HG02981 (cell line): Measurements from ENCODE around the gene AKNA.
A peak's percentile ranks its signal among the peaks of the same experiment; 100 is the strongest.

ENCODE experiments used
- ATAC-seq: cut with Tn5 transposase; IDR thresholded peaks from one replicate; pipeline ENCODE4 v1.9.1; 2021; ENCODE audit warnings: mild to moderate bottlenecking, moderate library complexity; ENCODE audit not compliant: unreplicated experiment

AKNA gene

GRCh38 chr9:114387680-114388356 is at the start of gene AKNA:
AKNA (minus strand) TSS chr9:114387982; CDS start chr9:114381333, 6,649 bp downstream.
- peak; percentile 22 for ATAC-seq

DNA sequence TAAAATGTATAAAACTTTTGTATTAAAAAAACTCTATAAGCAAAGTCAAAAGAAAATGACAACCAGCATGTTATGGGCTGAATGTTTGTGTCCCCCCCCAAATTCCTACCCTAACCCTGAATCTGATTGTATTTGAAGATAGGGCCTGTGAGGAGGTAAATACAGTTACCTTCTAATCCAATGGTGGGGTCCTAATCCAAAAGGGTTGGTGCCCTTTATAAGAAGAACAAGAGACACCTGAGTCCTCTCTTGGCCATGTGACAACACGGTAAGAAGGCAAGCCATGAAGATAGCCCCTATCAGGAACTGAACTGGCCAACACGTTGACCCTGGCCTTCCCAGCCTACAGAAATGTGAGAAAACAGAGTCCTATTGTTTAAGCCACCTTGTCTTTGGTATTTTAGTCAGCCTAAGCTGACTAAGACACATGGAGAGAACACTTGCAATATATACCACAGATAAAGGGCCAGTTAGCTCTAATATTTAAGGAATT is 49.7 kb upstream of the AKNA start:
- ATAC-seq = no peak

DNA sequence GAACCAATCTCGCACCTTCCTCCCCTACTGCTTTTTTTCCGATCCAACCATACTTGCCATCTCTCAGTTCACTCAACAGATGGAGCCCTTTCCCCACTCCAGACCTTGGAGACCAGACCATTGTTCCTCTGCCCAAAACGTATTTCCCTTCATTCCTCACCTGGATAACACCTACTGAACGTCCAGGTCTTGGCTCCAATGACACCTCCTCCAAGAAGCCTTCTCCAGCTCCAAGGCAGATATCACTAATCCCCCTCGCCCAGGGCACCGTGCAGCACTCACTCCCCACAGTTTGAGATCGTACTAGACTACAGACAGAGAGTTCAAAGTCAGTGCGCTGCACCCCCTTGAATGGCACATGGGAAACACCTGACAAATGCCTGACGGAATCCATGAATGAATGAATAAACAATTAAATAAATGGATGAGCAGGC is 47.1 kb upstream of the AKNA start:
- ATAC-seq = no peak

DNA sequence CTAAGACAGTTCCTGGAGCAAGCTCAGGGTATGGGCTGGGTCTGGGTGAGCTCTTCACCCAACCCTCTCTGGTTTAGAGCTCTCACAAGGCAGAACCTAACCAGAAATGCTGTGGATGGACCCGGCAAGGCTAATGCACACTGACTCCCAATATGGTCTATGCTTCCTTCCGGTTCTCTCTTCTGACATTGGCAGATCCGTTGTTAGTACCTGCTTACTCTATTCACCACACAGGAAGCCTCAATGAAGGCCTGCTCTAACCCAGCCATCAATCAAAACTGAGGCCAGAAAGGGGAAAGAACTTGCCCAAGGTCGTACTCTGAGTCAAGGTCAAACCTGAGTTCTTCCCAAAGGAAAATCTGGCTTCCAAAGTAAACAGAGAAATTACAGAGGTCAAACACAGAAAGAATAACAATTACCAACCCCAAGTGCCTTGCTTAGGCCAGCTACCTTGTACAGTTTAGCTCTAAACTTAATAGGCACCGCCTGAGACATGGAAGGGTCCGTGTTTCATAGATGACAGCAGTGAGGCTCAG is 46.0 kb upstream of the AKNA start:
- ATAC-seq = no peak

GRCh38 chr9:114433086-114433485 is 45.3 kb upstream of the AKNA start:
- ATAC-seq = no peak

DNA sequence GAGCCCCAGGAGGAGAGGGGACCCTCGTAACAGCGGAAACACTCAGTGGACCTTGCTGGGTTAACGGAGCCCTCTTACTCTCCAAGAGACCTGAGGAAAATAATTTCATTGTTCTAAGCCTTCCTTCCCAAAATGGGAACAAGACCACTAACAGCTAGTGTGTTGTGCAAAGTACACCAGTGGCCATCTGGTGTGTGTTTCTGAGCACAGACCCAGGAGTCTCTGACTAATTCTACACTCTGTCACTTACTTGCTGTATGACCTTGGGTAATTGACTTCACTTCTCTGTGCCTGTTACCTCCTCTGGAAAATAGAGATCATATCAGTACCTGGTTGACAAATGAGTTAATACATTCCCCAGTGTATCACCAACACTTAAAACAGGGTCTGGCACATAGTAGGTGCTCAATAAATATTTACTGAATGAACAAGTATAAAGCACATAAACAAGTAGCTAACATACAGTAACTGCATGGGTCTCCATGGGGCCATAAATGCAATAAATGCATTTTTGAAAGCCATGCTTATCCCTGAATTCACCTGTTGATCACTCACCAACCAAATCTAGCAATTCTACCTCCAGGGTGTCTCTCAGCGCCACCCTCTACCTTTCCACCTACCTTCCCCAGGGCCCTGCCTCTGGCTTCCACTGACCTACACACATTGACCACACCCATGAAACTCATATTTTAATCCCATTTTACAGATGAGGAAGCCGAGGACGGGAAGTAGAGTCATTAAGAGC is 44.7 kb upstream of the AKNA start:
- no peak for ATAC-seq

DNA sequence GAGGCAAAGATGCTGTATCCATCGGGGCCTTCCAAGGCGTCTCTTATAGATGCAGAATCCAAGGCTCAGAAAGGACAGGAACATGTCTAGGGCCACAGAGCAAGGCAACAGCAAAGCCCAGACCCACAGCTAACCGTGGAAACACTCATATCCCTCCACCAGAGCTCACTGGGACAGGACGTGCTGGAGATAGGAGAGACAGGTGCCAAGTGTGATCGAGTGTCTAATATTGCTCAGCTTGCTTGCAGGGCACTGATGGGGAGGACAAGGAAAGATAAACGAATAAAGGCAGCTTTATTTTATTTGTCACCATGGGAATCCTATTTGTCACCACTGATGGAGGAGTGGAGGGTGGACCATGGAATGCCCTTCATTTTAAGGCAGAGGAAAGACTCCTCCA is 44.0 kb upstream of the AKNA start:
- ATAC-seq = no peak

- ATAC-seq = no peak
Measured at GRCh38 chr9:114431003-114431402, 43.2 kb upstream of the AKNA start.

DNA sequence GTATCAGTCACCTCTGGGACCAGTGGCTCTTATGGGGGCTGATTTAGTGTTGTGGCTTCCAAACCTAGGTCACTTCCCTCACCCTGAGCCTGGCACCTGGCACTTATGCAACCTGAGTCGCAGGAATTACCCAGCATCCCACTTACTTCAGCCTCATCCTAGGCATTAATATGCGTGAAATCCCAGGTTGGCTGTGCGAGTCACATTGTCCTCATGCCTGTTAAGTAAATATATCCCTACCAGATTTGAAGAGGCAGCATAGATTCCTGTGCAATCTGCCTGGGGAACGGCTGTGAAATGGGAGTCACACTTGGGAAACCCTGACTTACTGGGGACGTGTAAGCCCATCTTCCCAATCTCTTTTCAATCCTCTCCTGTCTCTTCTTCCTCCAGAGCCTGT is 42.7 kb upstream of the AKNA start:
- no peak for ATAC-seq

DNA sequence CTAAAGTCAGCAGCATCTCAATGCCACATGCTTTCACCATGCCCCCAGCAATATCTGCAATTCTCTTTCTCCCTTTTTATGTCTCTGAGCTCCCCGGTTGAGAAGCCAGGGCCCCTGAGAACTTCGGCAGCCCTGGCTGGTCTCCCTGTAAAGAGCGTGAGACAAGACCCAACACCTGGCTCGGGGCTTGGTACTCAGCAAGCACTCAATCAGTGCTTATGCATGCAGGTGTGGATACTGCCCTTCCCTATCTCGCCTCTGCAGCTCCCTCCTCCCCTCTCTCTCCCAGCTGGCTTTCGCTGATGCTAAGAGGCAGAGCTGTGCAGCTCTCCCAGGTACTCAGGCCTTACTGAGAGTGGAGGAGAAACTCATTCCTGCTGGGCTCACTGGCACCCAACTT is 41.7 kb upstream of the AKNA start:
- no peak for ATAC-seq

DNA sequence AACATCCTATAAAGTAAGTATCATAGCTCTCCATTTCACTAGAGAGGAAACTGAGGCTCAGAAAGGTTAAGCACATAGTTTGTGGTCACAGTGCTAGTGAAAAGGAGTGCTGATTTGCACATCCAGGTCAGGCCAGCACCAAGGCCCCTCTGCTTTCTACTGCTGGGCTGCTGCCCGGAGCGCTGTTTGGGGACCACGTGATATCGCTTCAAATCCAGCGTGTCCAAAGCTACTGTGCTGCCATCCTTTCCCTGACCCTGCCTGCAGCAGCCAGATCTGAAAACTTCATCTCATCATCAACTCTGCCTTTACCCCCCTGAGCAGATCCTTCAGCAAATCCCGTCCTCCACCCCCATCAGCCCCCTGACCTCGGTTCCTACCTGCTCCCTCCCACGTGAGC is 40.7 kb upstream of the AKNA start:
- ATAC-seq = no peak

DNA sequence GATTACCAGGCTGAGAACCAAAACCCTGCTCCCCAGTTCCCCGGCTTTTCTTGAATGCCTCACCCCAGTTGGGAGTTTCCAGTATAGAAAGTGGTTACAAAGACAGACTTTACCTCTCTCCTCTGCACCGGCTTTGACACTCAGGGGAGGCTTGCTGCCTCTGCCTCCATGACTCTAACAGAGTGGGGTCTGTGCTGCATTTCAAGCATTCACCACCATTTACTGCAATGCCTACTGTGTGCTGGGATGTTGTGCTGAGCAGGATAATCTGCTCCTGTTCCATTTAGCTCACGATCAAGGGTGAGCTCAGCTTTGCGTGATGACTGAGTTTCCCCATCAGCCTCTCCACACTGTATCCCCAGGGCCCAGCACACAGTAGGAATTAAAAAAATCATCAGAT is 39.9 kb upstream of the AKNA start:
- ATAC-seq = no peak

DNA sequence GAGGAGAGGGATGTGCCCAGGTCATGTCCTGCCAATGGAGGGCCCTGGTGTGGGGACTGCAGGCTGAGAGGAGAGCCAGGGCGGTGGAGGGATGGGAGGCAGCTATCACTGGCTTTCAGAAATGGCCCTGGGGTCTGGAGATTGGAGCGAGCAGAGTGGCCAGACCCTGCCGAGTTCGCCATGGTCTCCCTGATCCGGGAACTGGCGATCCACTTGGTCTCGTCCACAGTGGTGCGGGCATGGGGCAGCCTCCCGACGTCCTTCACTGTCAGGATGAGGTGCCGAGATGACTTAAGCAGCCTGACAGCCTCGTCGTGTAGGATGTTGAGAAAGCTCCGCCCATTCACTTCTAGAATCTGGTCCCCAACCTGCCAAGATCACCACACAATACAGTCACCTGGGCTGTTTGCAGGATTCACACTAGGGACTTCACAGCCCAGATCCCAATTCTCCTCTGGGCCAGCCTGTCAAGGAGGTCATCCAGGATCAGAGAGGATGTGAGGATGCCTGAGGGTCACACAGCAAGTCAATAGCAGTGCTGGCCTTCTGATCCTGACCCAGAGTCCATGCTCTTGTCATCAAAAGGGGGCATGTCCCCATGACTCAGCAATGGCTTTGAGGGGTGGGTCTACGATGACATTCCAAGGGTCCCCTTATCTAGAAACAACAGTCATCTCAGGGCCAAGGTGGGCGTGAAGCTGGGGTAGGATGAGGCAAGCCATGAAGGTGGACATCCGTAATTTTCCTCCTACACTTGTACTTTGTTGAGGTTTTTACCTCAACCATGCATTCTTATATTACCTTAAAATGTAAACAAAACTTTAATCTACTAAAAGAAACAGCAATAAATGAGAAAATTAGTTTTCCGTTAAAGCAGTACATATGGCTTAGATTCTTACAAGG is 38.5 kb upstream of the AKNA start:
- no peak for ATAC-seq

DNA sequence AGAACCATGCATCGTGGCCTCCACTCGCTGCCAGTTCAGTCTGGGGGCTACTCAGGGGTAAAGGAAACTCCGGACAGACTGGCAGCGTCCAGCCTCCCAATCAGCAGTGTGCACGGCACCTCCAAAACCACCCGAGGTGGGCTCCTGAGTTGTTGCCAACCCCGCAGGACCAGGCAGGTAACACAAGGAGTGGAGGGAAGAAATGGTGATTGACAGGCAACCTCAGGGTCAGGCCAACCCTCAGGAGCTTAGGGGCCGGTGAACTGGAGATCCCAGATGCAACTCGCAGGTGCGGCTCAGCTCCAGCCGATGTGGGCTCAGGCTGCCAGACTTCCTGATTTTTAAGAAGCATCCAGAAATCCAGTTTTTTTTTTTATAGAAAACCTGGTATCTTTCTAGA is 37.3 kb upstream of the AKNA start:
- no peak for ATAC-seq

DNA sequence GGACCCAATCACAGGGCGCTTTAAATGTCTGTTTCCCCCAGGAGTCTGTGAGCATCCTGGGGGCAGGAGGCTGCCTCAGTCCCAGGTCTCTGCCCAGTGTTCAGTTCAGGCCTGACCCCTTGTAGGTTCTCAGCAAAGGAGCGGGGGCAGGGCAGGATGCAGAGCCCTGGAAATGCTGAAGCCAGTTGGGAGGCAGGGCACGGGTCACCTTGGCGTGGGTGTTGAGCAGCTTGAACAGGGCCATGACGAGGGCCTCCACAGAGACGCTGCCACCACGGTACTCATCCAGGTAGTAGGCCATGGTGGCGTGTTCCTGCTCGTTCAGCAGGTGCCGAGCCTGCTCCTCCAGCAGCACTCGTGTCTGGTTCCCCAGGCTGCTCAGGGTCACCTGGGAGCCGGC is 36.3 kb upstream of the AKNA start:
- ATAC-seq = no peak

- ATAC-seq = no peak
Measured at GRCh38 chr9:114423181-114423580, 35.4 kb upstream of the AKNA start.

- ATAC-seq = no peak
Measured at GRCh38 chr9:114421147-114421546, 33.4 kb upstream of the AKNA start.

- no peak for ATAC-seq
Measured at GRCh38 chr9:114419796-114420195, 32.0 kb upstream of the AKNA start.

DNA sequence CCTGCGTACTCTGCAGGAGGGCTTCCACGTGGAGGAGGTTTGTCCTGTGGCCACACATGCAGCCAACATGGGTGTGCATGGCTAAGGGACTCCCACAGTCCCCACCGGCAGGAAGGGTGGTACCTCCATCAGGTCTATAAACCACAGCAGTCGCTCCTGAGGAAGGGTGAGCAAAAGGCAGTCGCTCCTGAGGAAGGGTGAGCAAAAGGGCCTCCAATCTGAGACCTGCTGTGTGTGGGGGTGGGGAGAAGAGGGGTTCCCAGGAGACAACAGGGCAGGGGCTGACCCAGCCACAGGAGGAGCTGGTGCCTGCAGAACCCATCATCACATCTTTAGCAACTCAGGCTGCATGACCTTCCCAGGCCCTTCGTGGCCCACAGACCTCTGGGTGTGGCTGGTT is 30.3 kb upstream of the AKNA start:
- ATAC-seq = no peak

DNA sequence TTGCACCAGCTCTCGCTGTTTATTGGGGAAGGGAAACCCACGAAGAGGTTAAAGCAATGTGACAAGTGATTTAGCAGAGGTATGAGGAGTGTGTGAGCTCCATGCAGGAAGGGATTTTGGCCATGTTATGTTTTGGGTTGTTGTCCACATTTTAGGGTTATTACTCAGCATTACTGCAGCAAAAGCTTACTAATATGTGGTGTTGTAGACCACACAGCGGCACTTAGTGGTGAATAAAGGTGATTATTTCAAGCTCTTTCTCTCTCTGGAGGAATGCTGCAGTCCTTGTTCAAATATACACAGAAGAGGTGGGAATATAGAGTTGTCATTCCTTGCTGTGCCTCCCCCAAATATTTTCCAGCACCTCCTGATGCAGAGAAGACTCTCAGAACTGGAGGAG is 29.7 kb upstream of the AKNA start:
- ATAC-seq = no peak

DNA sequence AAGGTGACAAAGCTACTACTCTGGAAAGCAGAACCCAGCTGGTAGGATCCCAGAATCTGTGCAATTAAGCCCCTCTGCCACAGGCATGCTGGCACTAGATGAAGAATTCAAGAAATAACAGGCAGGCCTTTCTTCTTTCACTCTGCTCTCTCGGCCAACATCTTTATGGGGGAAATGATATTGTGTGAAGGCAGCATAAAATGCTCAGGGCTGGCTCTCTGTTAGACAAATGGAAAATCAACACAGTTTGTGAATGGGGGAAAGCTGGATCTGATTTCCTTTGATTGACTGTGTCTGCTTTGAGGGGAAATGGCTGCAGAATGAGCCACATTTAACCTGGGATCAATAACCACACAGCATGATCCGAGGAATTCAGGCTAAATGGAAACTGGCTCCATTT is 29.1 kb upstream of the AKNA start:
- ATAC-seq = no peak
